K562 (cell line): Measurements from ENCODE around the gene PTH2. TPM values are rescaled to one million over a fixed set of nuclear protein-coding genes. Genes with fewer than 3 reads are reported as not detected.
A peak's percentile ranks its signal among the peaks of the same experiment; 100 is the strongest.

Source experiments
- ATAC-seq: fragments of 200-7000 bp; cut with Tn5 transposase; 3 replicates; pipeline ENCODE4 v1.9.1; 2020; ENCODE audit warnings: moderate library complexity
- BruUV-seq: library from RNA; stranded (reverse); fragments of 400-500 nt; replicated peaks from 2 replicates; lab custom pipeline; 2021; lab: Mats Ljungman, UMichigan
- CTCF ChIA-PET: fragments of 300-600 bp; formaldehyde crosslinking; extraction: SDS; loops from one replicate; lab custom pipeline; 2021; ENCODE audit warnings: low intra/inter-chr PET ratio; lab: Yijun Ruan, JAX
- POLR2A ChIA-PET: fragments of 300-600, 350-650 bp; sonication (Branson Sonifier 250); formaldehyde crosslinking; extraction: SDS; loops from one replicate; lab custom pipeline; 2021; ENCODE audit warnings: antibody characterized with exemption, inconsistent platforms; lab: Yijun Ruan, JAX
- DNase-seq, 4 experiments: peaks; one replicate each; pipeline versions ENCODE4 v3.0.0 to v3.0.0-alpha.2; 2011 to 2018; ENCODE audit warnings: low spot score in 3 of 4, mixed read lengths in 3 of 4; ENCODE audit errors: extremely low read depth in 1 of 4
- FAIRE-seq: peaks from 2 replicates; lab custom pipeline; 2011; peaks lifted over from hg19 to GRCh38; lab: Jason Lieb, UNC
- H2AFZ ChIP-seq: 2 replicates; pipeline ENCODE4 v1.6.0; 2011; ENCODE audit warnings: low read depth, low read length, control low read depth, inconsistent platforms
- H3K27ac ChIP-seq: fragments of 200-600 bp; 3 replicates; pipeline ENCODE4 v1.8.0; 2011; ENCODE audit warnings: low read depth, mild to moderate bottlenecking, control low read depth, inconsistent platforms, low read length, moderate library complexity, mixed read lengths; ENCODE audit errors: extremely low read depth
- H3K27me3 ChIP-seq, 2 experiments: fragments of 300-600 bp in 1 of 2; 2 replicates in 1 of 2; 3 replicates in 1 of 2; pipeline versions ENCODE4 v1.6.0 to v1.8.0; 2011; ENCODE audit warnings: inconsistent platforms in 2 of 2, low read length in 2 of 2, mild to moderate bottlenecking in 1 of 2, mixed read lengths in 1 of 2, moderate library complexity in 1 of 2; ENCODE audit not compliant: control insufficient read depth in 2 of 2, insufficient read depth in 2 of 2
- H3K36me3 ChIP-seq: fragments of 300-600 bp; 3 replicates; pipeline ENCODE4 v1.8.0; 2011; ENCODE audit warnings: mild to moderate bottlenecking, low read length, inconsistent platforms; ENCODE audit not compliant: control insufficient read depth, insufficient read depth
- H3K4me1 ChIP-seq, 2 experiments: fragments of 200-600 bp in 1 of 2; replicated peaks in 1 of 2; 2 replicates in 1 of 2; 3 replicates in 1 of 2; pipeline versions ENCODE4 v1.5.1 to v1.8.0; 2011; ENCODE audit warnings: inconsistent platforms in 2 of 2, low read length in 2 of 2, mild to moderate bottlenecking in 1 of 2, mixed read lengths in 1 of 2, moderate library complexity in 1 of 2; ENCODE audit not compliant: control insufficient read depth in 2 of 2, insufficient read depth in 2 of 2
- H3K4me2 ChIP-seq: 2 replicates; pipeline ENCODE4 v1.6.1; 2011; ENCODE audit warnings: low read length, control low read depth, inconsistent platforms, mixed read lengths; ENCODE audit not compliant: insufficient read depth
- H3K4me3 ChIP-seq: fragments of 200-600 bp; sonication (generic), shearing (Covaris generic); 2 replicates; pipeline ENCODE4 v1.5.1; 2016; ENCODE audit warnings: control low read depth, inconsistent platforms
- H3K79me2 ChIP-seq: fragments of 200-600 bp; 3 replicates; pipeline ENCODE4 v1.8.0; 2011; ENCODE audit warnings: low read length, inconsistent platforms; ENCODE audit not compliant: control insufficient read depth, insufficient read depth
- H3K9ac ChIP-seq, 2 experiments: 2 replicates each; pipeline versions ENCODE4 v1.6.0 to v1.6.1; 2011; ENCODE audit warnings: low read depth in 2 of 2, low read length in 2 of 2, control low read depth in 1 of 2, inconsistent platforms in 1 of 2, mild to moderate bottlenecking in 1 of 2, mixed read lengths in 1 of 2; ENCODE audit not compliant: insufficient read depth in 1 of 2
- H3K9me1 ChIP-seq: one replicate; pipeline ENCODE4 v1.6.0; 2011; ENCODE audit warnings: inconsistent platforms, mild to moderate bottlenecking, low read length, moderate library complexity; ENCODE audit not compliant: control insufficient read depth, insufficient read depth
- H3K9me3 ChIP-seq: replicated peaks from 2 replicates; pipeline ENCODE4 v1.5.1; 2011; ENCODE audit warnings: low read depth, low read length, inconsistent platforms; ENCODE audit not compliant: control insufficient read depth, insufficient read depth
- H4K20me1 ChIP-seq: replicated peaks from 2 replicates; pipeline ENCODE4 v1.6.1; 2011; ENCODE audit warnings: low read length, inconsistent platforms, mixed read lengths; ENCODE audit not compliant: control insufficient read depth, insufficient read depth
- ATF3 ChIP-seq, 2 experiments: fragments of 450-650 bp in 1 of 2; sonication (generic) in 1 of 2; formaldehyde crosslinking in 1 of 2; IDR thresholded peaks in 1 of 2; conservative IDR thresholded peaks in 1 of 2; 2 replicates each; pipeline versions ENCODE4 v1.6.1 to v1.8.1; 2016 to 2023; ENCODE audit warnings: mild to moderate bottlenecking in 2 of 2, moderate library complexity in 2 of 2, inconsistent platforms in 1 of 2, missing genetic modification reagents in 1 of 2
- BRD9 ChIP-seq: fragments of 450-650 bp; IDR thresholded peaks from 2 replicates; pipeline ENCODE4 v1.6.1; 2018; ENCODE audit warnings: low read depth; ENCODE audit not compliant: partially characterized antibody
- FOSL1 ChIP-seq: fragments of 200-800 bp; sonication (Bioruptor generic); conservative IDR thresholded peaks from 2 replicates; pipeline ENCODE4 v1.6.1; 2016; ENCODE audit warnings: missing genetic modification characterization, missing compliant biosample characterization
- HNRNPK ChIP-seq: fragments of 200-400 bp; formaldehyde crosslinking; IDR thresholded peaks from one replicate; pipeline ENCODE4 v1.6.1; 2018; ENCODE audit warnings: mild to moderate bottlenecking, low read depth, low read length; ENCODE audit not compliant: poor library complexity, severe bottlenecking
- ILF3 ChIP-seq: fragments of 450-650 bp; IDR thresholded peaks from 2 replicates; pipeline ENCODE4 v1.6.1; 2018; ENCODE audit warnings: antibody characterized with exemption, mild to moderate bottlenecking, moderate library complexity, borderline replicate concordance
- MAX ChIP-seq: sonication (generic); formaldehyde crosslinking; IDR thresholded peaks from 2 replicates; pipeline ENCODE4 v1.9.0; 2022; ENCODE audit warnings: mild to moderate bottlenecking, missing genetic modification reagents
- MEIS2 ChIP-seq: fragments of 450-650 bp; IDR thresholded peaks from 2 replicates; pipeline ENCODE4 v1.6.1; 2014; ENCODE audit warnings: mild to moderate bottlenecking; ENCODE audit not compliant: partially characterized antibody
- MNT ChIP-seq, 2 experiments: fragments of 450-650 bp; conservative IDR thresholded peaks; 2 replicates each; pipeline ENCODE4 v1.6.1; 2017; ENCODE audit warnings: mild to moderate bottlenecking in 2 of 2, moderate library complexity in 2 of 2
- NR2C2 ChIP-seq, 2 experiments: fragments of 200-800 bp in 1 of 2; sonication (Bioruptor generic) in 1 of 2; sonication (generic) in 1 of 2; formaldehyde crosslinking in 1 of 2; IDR thresholded peaks; 2 replicates each; pipeline versions ENCODE4 v1.6.1 to v1.8.0; 2016 to 2022; ENCODE audit warnings: mild to moderate bottlenecking in 1 of 2, missing compliant biosample characterization in 1 of 2, missing genetic modification characterization in 1 of 2, missing genetic modification reagents in 1 of 2
- POLR2B ChIP-seq: fragments of 450-650 bp; IDR thresholded peaks from 2 replicates; pipeline ENCODE4 v1.6.1; 2018; ENCODE audit warnings: low read depth; ENCODE audit not compliant: partially characterized antibody
- RBM14 ChIP-seq: fragments of 200-400 bp; formaldehyde crosslinking; IDR thresholded peaks from 2 replicates; pipeline ENCODE4 v1.6.1; 2018; ENCODE audit warnings: low read depth, mild to moderate bottlenecking, low read length, moderate library complexity, borderline replicate concordance; ENCODE audit not compliant: insufficient read depth
- TEAD1 ChIP-seq, 2 experiments: fragments of 450-650 bp in 1 of 2; sonication (generic) in 1 of 2; formaldehyde crosslinking; IDR thresholded peaks; 2 replicates each; pipeline versions ENCODE4 v1.4.0 to v1.8.0; 2020 to 2022; ENCODE audit warnings: mild to moderate bottlenecking in 2 of 2, missing genetic modification reagents in 1 of 2
- TGIF2 ChIP-seq: sonication (generic); formaldehyde crosslinking; IDR thresholded peaks from 2 replicates; pipeline ENCODE4 v1.8.1; 2022; ENCODE audit warnings: mild to moderate bottlenecking, missing genetic modification reagents, moderate library complexity
- ZFP30 ChIP-seq: fragments of 250-450 bp; sonication (Bioruptor Pico); IDR thresholded peaks from 2 replicates; pipeline ENCODE4 v1.8.0; 2022; ENCODE audit warnings: moderate library complexity, mild to moderate bottlenecking, inconsistent platforms, borderline replicate concordance
- ZNF76 ChIP-seq: fragments of 250-450 bp; sonication (Bioruptor Pico); IDR thresholded peaks from 2 replicates; pipeline ENCODE4 v1.4.0; 2020; ENCODE audit warnings: mild to moderate bottlenecking, moderate library complexity, borderline replicate concordance
- WGBS: fragments of 100-300 bp; shearing (Covaris generic); methylation state at CpG from one replicate; pipeline ENCODE4 v1.1.6; 2016; ENCODE audit warnings: low coverage, mixed read lengths; ENCODE audit not compliant: insufficient coverage; ENCODE audit errors: missing lambda C conversion rate; 5-methylcytosine and 5-hydroxymethylcytosine counted together
- in situ Hi-C: fragments of 300-500 bp; cut with MboI; formaldehyde crosslinking; loops from 4 replicates; pipeline ENCODE4 v1.15.0; 2018; ENCODE audit warnings: inconsistent platforms, mixed read lengths
- intact Hi-C: fragments of 100-400 bp; cut with micrococcal nuclease; formaldehyde crosslinking; loops from 2 replicates; pipeline ENCODE4 v1.14.2; 2022
- polyA plus RNA-seq, 8 experiments: library from polyadenylated mRNA; depleted of rRNA in 4 of 8; stranded (reverse) in 5 of 8; unstranded in 3 of 8; fragments of >200 nt; fragmentation: Nextera tagmentation in 2 of 8; fragmentation: Illumina TruSeq in 1 of 8; extraction: Ambion mirVana in 2 of 8; extraction: Trizol in 1 of 8; gene quantifications; 2 replicates each; pipeline versions ENCODE4 v1.2.1 to v1.2.3, GENCODE V29; 2011 to 2014; ENCODE audit warnings: inconsistent platforms in 1 of 8, missing spikeins in 1 of 8
- total RNA-seq, 7 experiments: library from RNA; depleted of rRNA in 6 of 7; stranded (reverse); fragments of >200 nt in 6 of 7; fragmentation: Illumina TruSeq in 2 of 7; extraction: Trizol in 2 of 7; gene quantifications; 2 replicates each; pipeline versions ENCODE4 v1.2.1 to v1.2.3, GENCODE V29; 2011 to 2021; ENCODE audit warnings: low replicate concordance in 1 of 7

The PTH2 gene
- total and polyA plus RNA-seq, 9 of the 15 experiments (the other 6 are each of a cell fraction or from before 2014, with no cell fraction given), result 1.3 TPM; not detected in 8

GRCh38 chr19:49409441-49410029, 13.7 kb downstream of the PTH2 start (continued):
- TF ChIP-seq MNT (conservative IDR thresholded peaks at IDR 0.05), result no peak
- no peak for TF ChIP-seq ILF3
- no peak for TF ChIP-seq BRD9

- BruUV-seq, result no TSS peak
- Histone ChIP-seq H2AFZ (peak overlapping the region; percentile 78), H3K9ac (peak overlapping the region; percentile 35 to 75; a peak in 3 of 4 replicates), H3K4me2 (peak overlapping the region; percentile 33), H3K9me1 (no peaks in the 10 kb centered on the region), H4K20me1 (no peaks in the 10 kb centered on the region), H3K4me3 (no peak overlapping the region), H3K27ac (peak overlapping the region; percentile 54), H3K27me3 (no peaks in the 10 kb centered on the region), H3K4me1 (peaks cover 28 to 40% of the 10 kb centered on the region in 2 experiments), H3K79me2 (no peaks in the 10 kb centered on the region), H3K36me3 (no peaks in the 10 kb centered on the region), H3K9me3 (no peaks in the 10 kb centered on the region)
- ChIA-PET CTCF (no interaction called here), POLR2A (interaction anchor here (0.6 to 2.1 kb wide), 4 partner anchors 9 to 164 kb away, joined by 3 to 14 read pairs (median 4); partner anchors contain the start of gene GFY)
- DNase-seq (peak in 2 of 4 experiments; percentile 46 to 57), ATAC-seq (peak; percentile 53), FAIRE-seq (peak; percentile 23)
- in situ Hi-C loops (no loop called here), intact Hi-C loops (no loop called here)
- WGBS, result 46% methylated on average over 8 of the region's 8 CpGs
- TF ChIP-seq TEAD1 (CRISPR knock-in tag; IDR thresholded peaks at IDR 0.05) (0 out of 4 replicates have a peak, but pooled peaks of 1 of the 2 experiments have one; percentile 53), TGIF2 (CRISPR knock-in tag) (no peak), MEIS2 (peak; percentile 58), RBM14 (no peak), ZFP30 (CRISPR knock-in tag) (no peak), FOSL1 (tag) (0 out of 2 replicates have a peak, but pooled peaks have one; percentile 2), HNRNPK (no peak), POLR2B (no peak), MAX (CRISPR knock-in tag) (peak; percentile 45; the same call in 1 of the 2 replicates), ZNF76 (CRISPR knock-in tag) (0 out of 2 replicates have a peak, but pooled peaks have one; percentile 44), ATF3 (IDR thresholded peaks at IDR 0.05) (peak; percentile 3; the same call in 1 of the 2 replicates), ATF3 (CRISPR knock-in tag; conservative IDR thresholded peaks at IDR 0.05) (no peak), NR2C2 (CRISPR knock-in tag; IDR thresholded peaks at IDR 0.05) (no peak), NR2C2 (tag; IDR thresholded peaks at IDR 0.05) (no peak)
Observed at GRCh38 chr19:49408816-49409440, 14.3 kb downstream of the PTH2 start.
